ENCODE data around the gene DYRK3. TPM values are rescaled to one million over a fixed set of nuclear protein-coding genes. Genes with fewer than 3 reads are reported as not detected.

Gene DYRK3
- total and polyA plus RNA-seq, 10 of the 15 experiments (the other 5 are each of a cell fraction or from before 2014, with no cell fraction given): 1.6 to 12.9 (median 10.3) TPM

GRCh38 chr1:206588492-206588891 lies 46.8 kb upstream of the DYRK3 start:
- FAIRE-seq: no peak
- Histone ChIP-seq H3K27me3 (replicated peaks in 1 of 2; ENCODE audit: control insufficient read depth in 2 of 2, insufficient read depth in 2 of 2, low read length in 1 of 2) (no peaks in the 10 kb centered on the region), H2AFZ (ENCODE audit: control insufficient read depth, low read depth, low read length) (no peak overlapping the region), H4K20me1 (ENCODE audit: control insufficient read depth, insufficient read depth) (peaks cover 4% of the 10 kb centered on the region; the same call in 1 of the 2 replicates), H3K36me3 (ENCODE audit: control insufficient read depth in 2 of 2, insufficient read depth in 2 of 2, low read length in 1 of 2) (peaks cover 40 to 54% of the 10 kb centered on the region in 2 experiments), H3K79me2 (ENCODE audit: control insufficient read depth, insufficient read depth, low read length) (peaks cover 1% of the 10 kb centered on the region; the same call in 1 of the 2 replicates), H3K9me3 (replicated peaks; ENCODE audit: control insufficient read depth, insufficient read depth, low read length) (no peaks in the 10 kb centered on the region), H3K4me2 (ENCODE audit: control insufficient read depth, insufficient read depth) (no peak overlapping the region), H3K4me1 (ENCODE audit: control insufficient read depth, insufficient read depth, low read length) (peaks cover 6% of the 10 kb centered on the region; the same call in 1 of the 2 replicates), H3K4me3 (no peak overlapping the region), H3K9ac (ENCODE audit: control insufficient read depth, insufficient read depth, low read length) (no peak overlapping the region), H3K27ac (ENCODE audit: control insufficient read depth, insufficient read depth) (no peak overlapping the region)
- in situ Hi-C loops (cut with MboI) (no loop called here), intact Hi-C loops (cut with micrococcal nuclease; ENCODE audit: unreplicated experiment) (no loop called here)
- ChIA-PET POLR2A (interaction anchor here (1.2 to 1.6 kb wide), 2 partner anchors 10 to 73 kb away, joined by 3 read pairs; no protein-coding TSS in a partner anchor), RAD21 (ENCODE audit: unreplicated experiment) (interaction anchor here (0.8 to 2.3 kb wide), 4 partner anchors 33 to 109 kb away, joined by 3 to 9 read pairs (median 3); no protein-coding TSS in a partner anchor), SMC1A (ENCODE audit: uncharacterized antibody, unreplicated experiment) (interaction anchor here (0.8 to 15.4 kb wide), 4 partner anchors 8 to 43 kb away, joined by 3 to 476 read pairs (median 12); no protein-coding TSS in a partner anchor), CTCF (interaction anchor here (1.3 to 15.7 kb wide), 7 partner anchors 10 to 129 kb away, joined by 3 to 440 read pairs (median 6); no protein-coding TSS in a partner anchor)
- no TSS peak for BruUV-seq (replicated peaks)
- ATAC-seq: no peak
- DNase-seq (ENCODE audit: low read depth, low spot score): no peak
- 55% methylated on average over 6 of the region's 6 CpGs for WGBS (ENCODE audit: insufficient coverage, insufficient replicate concordance, low lambda C conversion rate, missing lambda C conversion rate)
- TF ChIP-seq PML (IDR thresholded peaks at IDR 0.05; ENCODE audit: low read length) (no peak), ELK1 (IDR thresholded peaks at IDR 0.05; ENCODE audit: low read depth, low read length) (no peak), CBX5 (IDR thresholded peaks at IDR 0.05; ENCODE audit: low read depth) (no peak), ZBTB4 (CRISPR knock-in tag; IDR thresholded peaks at IDR 0.05) (no peak), PRDM15 (CRISPR knock-in tag; IDR thresholded peaks at IDR 0.05) (no peak), DPF2 (IDR thresholded peaks at IDR 0.05) (no peak), ZSCAN29 (IDR thresholded peaks at IDR 0.05) (no peak), SPI1 (IDR thresholded peaks at IDR 0.05; ENCODE audit: borderline replicate concordance, insufficient read depth, low read depth, low read length) (no peak)
